ENCODE results near the gene CHN1. TPM values are rescaled to one million over a fixed set of nuclear protein-coding genes. Genes with fewer than 3 reads are reported as not detected.

The CHN1 gene
- polyA plus RNA-seq, 1 donor, result 8.2 TPM

GRCh38 chr2:174829550-174829949 is 175.6 kb downstream of the CHN1 start:
- H3K36me3 ChIP-seq (ENCODE audit: control insufficient read depth, insufficient read depth, low read length), result no peaks in the 10 kb centered on the region
- WGBS (ENCODE audit: insufficient coverage, low lambda C conversion rate), result no CpG with 5 or more reads among the region's 3 CpGs
- no peak overlapping the region for H3K4me3 ChIP-seq (ENCODE audit: low read length)
- DNase-seq, result no peak
- H3K27ac ChIP-seq (ENCODE audit: low read length), result no peak overlapping the region
- H3K27me3 ChIP-seq (ENCODE audit: control insufficient read depth, insufficient read depth, low read length), result no peaks in the 10 kb centered on the region
- peaks cover 3% of the 10 kb centered on the region for H3K4me1 ChIP-seq (ENCODE audit: control insufficient read depth, insufficient read depth, low read length)
- no peaks in the 10 kb centered on the region for H3K9me3 ChIP-seq (ENCODE audit: control insufficient read depth, low read depth, low read length)

GRCh38 chr2:174827371-174828369 is 177.5 kb downstream of the CHN1 start:
- H3K9me3 ChIP-seq (ENCODE audit: control insufficient read depth, low read depth, low read length), result no peaks in the 10 kb centered on the region
- H3K4me3 ChIP-seq (ENCODE audit: low read length), result no peak overlapping the region
- no peaks in the 10 kb centered on the region for H3K36me3 ChIP-seq (ENCODE audit: control insufficient read depth, insufficient read depth, low read length)
- peak in 1 of 2 donors; percentile 11 for DNase-seq
- no peaks in the 10 kb centered on the region for H3K27me3 ChIP-seq (ENCODE audit: control insufficient read depth, insufficient read depth, low read length)
- H3K4me1 ChIP-seq (ENCODE audit: control insufficient read depth, insufficient read depth, low read length), result peaks cover 3% of the 10 kb centered on the region
- WGBS (ENCODE audit: insufficient coverage, low lambda C conversion rate), result 52% methylated on average over 5 of the region's 9 CpGs
- H3K27ac ChIP-seq (ENCODE audit: low read length), result peak overlapping the region; percentile 17

GRCh38 chr2:174826051-174826450 is 179.1 kb downstream of the CHN1 start:
- Histone ChIP-seq H3K36me3 (ENCODE audit: control insufficient read depth, insufficient read depth, low read length) (no peaks in the 10 kb centered on the region), H3K9me3 (ENCODE audit: control insufficient read depth, low read depth, low read length) (no peaks in the 10 kb centered on the region), H3K4me1 (ENCODE audit: control insufficient read depth, insufficient read depth, low read length) (peaks cover 3% of the 10 kb centered on the region), H3K27me3 (ENCODE audit: control insufficient read depth, insufficient read depth, low read length) (no peaks in the 10 kb centered on the region), H3K27ac (ENCODE audit: low read length) (no peak overlapping the region), H3K4me3 (ENCODE audit: low read length) (no peak overlapping the region)
- DNase-seq, result no peak
- WGBS (ENCODE audit: insufficient coverage, low lambda C conversion rate), result no CpG with 5 or more reads among the region's 2 CpGs

DNA sequence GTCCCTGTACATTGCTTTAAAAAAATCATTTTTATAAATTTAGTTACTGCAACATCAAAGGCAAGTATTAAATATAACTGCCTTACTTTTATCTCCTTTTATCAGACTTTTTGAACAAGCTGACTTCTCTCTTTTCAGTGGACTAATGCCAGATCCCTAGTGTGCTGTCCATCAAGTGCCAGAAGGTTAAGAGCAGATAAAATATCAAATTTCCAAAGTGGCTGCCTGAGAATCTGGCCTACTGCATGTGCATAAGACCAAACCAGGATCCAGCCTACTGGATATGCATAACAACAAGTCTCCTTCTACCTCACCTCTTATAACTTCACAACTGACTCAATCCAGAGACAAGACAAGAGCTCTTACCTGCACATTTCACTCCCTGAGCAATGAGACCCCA is 181.1 kb downstream of the CHN1 start:
- no peaks in the 10 kb centered on the region for H3K9me3 ChIP-seq (ENCODE audit: control insufficient read depth, low read depth, low read length)
- H3K4me3 ChIP-seq (ENCODE audit: low read length), result no peak overlapping the region
- H3K27me3 ChIP-seq (ENCODE audit: control insufficient read depth, insufficient read depth, low read length), result no peaks in the 10 kb centered on the region
- no peak overlapping the region for H3K27ac ChIP-seq (ENCODE audit: low read length)
- H3K4me1 ChIP-seq (ENCODE audit: control insufficient read depth, insufficient read depth, low read length), result peaks cover 3% of the 10 kb centered on the region
- no peaks in the 10 kb centered on the region for H3K36me3 ChIP-seq (ENCODE audit: control insufficient read depth, insufficient read depth, low read length)
- no peak for DNase-seq

DNA sequence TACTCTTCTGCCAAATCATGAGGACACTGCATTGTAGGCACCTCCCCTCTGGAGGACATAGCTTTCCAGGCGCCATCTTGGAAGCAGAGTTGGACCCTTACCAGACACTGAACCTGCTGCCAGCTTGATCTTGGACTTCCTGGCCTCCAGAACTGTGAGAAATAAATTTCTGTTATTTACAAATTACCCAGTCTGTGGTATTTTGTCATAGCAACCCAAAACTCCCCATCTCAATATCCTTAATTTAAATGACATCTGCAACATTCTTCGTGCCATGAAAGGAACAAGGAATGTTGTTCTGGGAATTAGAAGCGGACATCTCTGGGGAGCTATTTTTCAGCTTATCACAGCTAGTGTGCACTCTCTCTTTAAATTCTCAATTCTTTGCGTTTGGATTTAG is 183.6 kb downstream of the CHN1 start:
- H3K27me3 ChIP-seq (ENCODE audit: control insufficient read depth, insufficient read depth, low read length), result no peaks in the 10 kb centered on the region
- H3K4me1 ChIP-seq (ENCODE audit: control insufficient read depth, insufficient read depth, low read length), result no peaks in the 10 kb centered on the region
- H3K9me3 ChIP-seq (ENCODE audit: control insufficient read depth, low read depth, low read length), result no peaks in the 10 kb centered on the region
- whole genome bisulfite sequencing (ENCODE audit: insufficient coverage, low lambda C conversion rate), result no CpG with 5 or more reads among the region's 4 CpGs
- no peak overlapping the region for H3K27ac ChIP-seq (ENCODE audit: low read length)
- no peak for DNase-seq
- H3K4me3 ChIP-seq (ENCODE audit: low read length), result no peak overlapping the region
- no peaks in the 10 kb centered on the region for H3K36me3 ChIP-seq (ENCODE audit: control insufficient read depth, insufficient read depth, low read length)

DNA sequence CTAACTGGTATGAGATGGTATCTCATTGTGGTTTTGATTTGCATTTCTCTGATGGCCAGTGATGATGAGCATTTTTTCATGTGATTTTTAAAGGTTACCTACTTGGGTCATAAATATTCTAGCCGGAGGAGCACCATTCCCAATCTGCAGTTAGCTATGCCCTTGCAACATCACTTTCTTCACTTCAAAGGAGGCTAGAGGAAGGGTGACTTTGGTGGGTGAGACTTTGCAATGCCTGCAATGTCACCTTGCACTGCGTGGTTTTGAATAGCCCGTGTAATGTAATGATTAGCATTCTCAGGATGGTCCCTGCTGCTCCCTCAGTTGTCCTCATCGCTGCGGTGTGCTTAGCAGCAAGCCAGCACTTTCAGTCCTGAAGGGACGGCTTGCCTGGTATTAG is 184.8 kb downstream of the CHN1 start:
- Histone ChIP-seq H3K36me3 (ENCODE audit: control insufficient read depth, insufficient read depth, low read length) (no peaks in the 10 kb centered on the region), H3K4me1 (ENCODE audit: control insufficient read depth, insufficient read depth, low read length) (no peaks in the 10 kb centered on the region), H3K4me3 (ENCODE audit: low read length) (no peak overlapping the region), H3K27ac (ENCODE audit: low read length) (no peak overlapping the region), H3K9me3 (ENCODE audit: control insufficient read depth, low read depth, low read length) (no peaks in the 10 kb centered on the region), H3K27me3 (ENCODE audit: control insufficient read depth, insufficient read depth, low read length) (no peaks in the 10 kb centered on the region)
- WGBS (ENCODE audit: insufficient coverage, low lambda C conversion rate), result 100% methylated on average over 1 of the region's 6 CpGs
- no peak for DNase-seq

DNA sequence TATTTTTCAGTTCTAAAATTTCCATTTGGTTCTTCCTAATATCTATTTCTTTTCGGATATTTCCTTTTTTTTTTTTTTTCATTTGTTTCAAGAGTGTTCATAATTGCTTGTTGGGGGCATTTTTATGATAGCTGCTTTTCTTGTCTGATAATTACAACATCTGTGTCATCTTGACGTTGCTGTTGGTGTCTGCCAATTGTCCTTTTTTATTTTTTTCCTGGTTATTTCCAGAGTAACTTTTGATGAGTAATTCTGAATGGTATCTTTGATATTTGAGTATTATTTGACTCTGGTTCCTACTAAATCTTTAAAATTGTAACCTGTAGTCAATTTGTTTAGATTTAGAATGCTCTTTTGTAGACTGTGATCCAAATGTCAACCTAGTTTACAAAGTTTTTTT is 189.7 kb downstream of the CHN1 start:
- DNase-seq, result no peak
- no peaks in the 10 kb centered on the region for H3K9me3 ChIP-seq (ENCODE audit: control insufficient read depth, low read depth, low read length)
- no peaks in the 10 kb centered on the region for H3K36me3 ChIP-seq (ENCODE audit: control insufficient read depth, insufficient read depth, low read length)
- H3K27ac ChIP-seq (ENCODE audit: low read length), result no peak overlapping the region
- no peaks in the 10 kb centered on the region for H3K27me3 ChIP-seq (ENCODE audit: control insufficient read depth, insufficient read depth, low read length)
- H3K4me1 ChIP-seq (ENCODE audit: control insufficient read depth, insufficient read depth, low read length), result no peaks in the 10 kb centered on the region
- 0% methylated on average over 1 of the region's 2 CpGs for WGBS (ENCODE audit: insufficient coverage, low lambda C conversion rate)
- H3K4me3 ChIP-seq (ENCODE audit: low read length), result no peak overlapping the region

GRCh38 chr2:174812037-174812436 is 193.1 kb downstream of the CHN1 start:
- Histone ChIP-seq H3K4me1 (ENCODE audit: control insufficient read depth, insufficient read depth, low read length) (no peaks in the 10 kb centered on the region), H3K4me3 (ENCODE audit: low read length) (no peak overlapping the region), H3K27me3 (ENCODE audit: control insufficient read depth, insufficient read depth, low read length) (no peaks in the 10 kb centered on the region), H3K36me3 (ENCODE audit: control insufficient read depth, insufficient read depth, low read length) (no peaks in the 10 kb centered on the region), H3K27ac (ENCODE audit: low read length) (no peak overlapping the region), H3K9me3 (ENCODE audit: control insufficient read depth, low read depth, low read length) (no peaks in the 10 kb centered on the region)
- no peak for DNase-seq
- WGBS (ENCODE audit: insufficient coverage, low lambda C conversion rate), result 100% methylated on average over 2 of the region's 7 CpGs

GRCh38 chr2:174807931-174808330 is 197.2 kb downstream of the CHN1 start:
- DNase-seq, result no peak
- Histone ChIP-seq H3K4me1 (ENCODE audit: control insufficient read depth, insufficient read depth, low read length) (no peaks in the 10 kb centered on the region), H3K36me3 (ENCODE audit: control insufficient read depth, insufficient read depth, low read length) (no peaks in the 10 kb centered on the region), H3K27ac (ENCODE audit: low read length) (no peak overlapping the region), H3K27me3 (ENCODE audit: control insufficient read depth, insufficient read depth, low read length) (no peaks in the 10 kb centered on the region), H3K4me3 (ENCODE audit: low read length) (no peak overlapping the region), H3K9me3 (ENCODE audit: control insufficient read depth, low read depth, low read length) (no peaks in the 10 kb centered on the region)
- no CpG with 5 or more reads among the region's 1 CpG for WGBS (ENCODE audit: insufficient coverage, low lambda C conversion rate)

GRCh38 chr2:174805803-174806202 is 199.4 kb downstream of the CHN1 start:
- Histone ChIP-seq H3K4me1 (ENCODE audit: control insufficient read depth, insufficient read depth, low read length) (no peaks in the 10 kb centered on the region), H3K36me3 (ENCODE audit: control insufficient read depth, insufficient read depth, low read length) (no peaks in the 10 kb centered on the region), H3K27me3 (ENCODE audit: control insufficient read depth, insufficient read depth, low read length) (no peaks in the 10 kb centered on the region), H3K9me3 (ENCODE audit: control insufficient read depth, low read depth, low read length) (no peaks in the 10 kb centered on the region), H3K4me3 (ENCODE audit: low read length) (no peak overlapping the region), H3K27ac (ENCODE audit: low read length) (no peak overlapping the region)
- DNase-seq, result no peak
- no CpG with 5 or more reads among the region's 1 CpG for WGBS (ENCODE audit: insufficient coverage, low lambda C conversion rate)

DNA sequence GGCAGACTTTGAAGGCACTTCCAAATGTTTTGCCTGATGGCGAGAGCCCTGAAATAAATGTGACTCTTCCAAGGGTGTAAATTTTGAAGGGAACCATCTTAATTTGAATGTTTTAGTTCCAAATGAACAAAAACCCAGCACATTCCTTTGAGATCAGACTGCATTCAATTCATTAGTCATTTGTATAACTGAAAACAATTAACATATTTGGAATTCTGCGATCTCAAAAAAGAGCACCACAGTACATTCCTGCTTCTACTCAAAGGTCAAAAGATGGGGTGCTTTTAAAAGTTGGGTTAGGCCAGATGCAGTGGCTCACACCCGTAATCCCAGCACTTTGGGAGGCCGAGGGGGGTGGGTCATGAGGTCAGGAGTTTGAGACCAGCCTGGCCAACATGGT is 202.7 kb downstream of the CHN1 start:
- Histone ChIP-seq H3K27ac (ENCODE audit: low read length) (no peak overlapping the region), H3K4me1 (ENCODE audit: control insufficient read depth, insufficient read depth, low read length) (no peaks in the 10 kb centered on the region), H3K36me3 (ENCODE audit: control insufficient read depth, insufficient read depth, low read length) (no peaks in the 10 kb centered on the region), H3K9me3 (ENCODE audit: control insufficient read depth, low read depth, low read length) (no peaks in the 10 kb centered on the region), H3K4me3 (ENCODE audit: low read length) (no peak overlapping the region), H3K27me3 (ENCODE audit: control insufficient read depth, insufficient read depth, low read length) (no peaks in the 10 kb centered on the region)
- DNase-seq, result no peak
- WGBS (ENCODE audit: insufficient coverage, low lambda C conversion rate), result no CpG with 5 or more reads among the region's 4 CpGs
